ENCODE results near the gene CD79B.

The CD79B gene

GRCh38 chr17:63950940-63951907 lies 19.1 kb upstream of the CD79B start:
- no peak for DNase-seq

- DNase-seq = no peak
Measured at GRCh38 chr17:63949576-63950250, 17.6 kb upstream of the CD79B start.

GRCh38 chr17:63948521-63948920 lies 16.4 kb upstream of the CD79B start:
- DNase-seq = no peak

GRCh38 chr17:63947711-63948330 lies 15.7 kb upstream of the CD79B start:
- DNase-seq = no peak

GRCh38 chr17:63946440-63947363 lies 14.6 kb upstream of the CD79B start:
- peak; percentile 28 to 49 for DNase-seq

GRCh38 chr17:63945784-63946439 lies 13.8 kb upstream of the CD79B start:
- DNase-seq = no peak

- no peak for DNase-seq
Measured at GRCh38 chr17:63944736-63945499, 12.8 kb upstream of the CD79B start.

GRCh38 chr17:63943745-63944144 lies 11.6 kb upstream of the CD79B start:
- DNase-seq = no peak

GRCh38 chr17:63942309-63942985 lies 10.3 kb upstream of the CD79B start:
- no peak for DNase-seq

GRCh38 chr17:63941751-63942150 lies 9.6 kb upstream of the CD79B start:
- no peak for DNase-seq

- no peak for DNase-seq
Measured at GRCh38 chr17:63941162-63941561, 9.0 kb upstream of the CD79B start.

- no peak for DNase-seq
Measured at GRCh38 chr17:63940584-63940983, 8.5 kb upstream of the CD79B start.

- DNase-seq = no peak
Measured at GRCh38 chr17:63939884-63940283, 7.8 kb upstream of the CD79B start.

- DNase-seq = no peak
Measured at GRCh38 chr17:63939401-63939800, 7.3 kb upstream of the CD79B start.

GRCh38 chr17:63937920-63938319 lies 5.8 kb upstream of the CD79B start:
- DNase-seq = no peak

GRCh38 chr17:63937319-63937718 lies 5.2 kb upstream of the CD79B start:
- DNase-seq = no peak

GRCh38 chr17:63934183-63935112 lies 2.3 kb upstream of the CD79B start:
- DNase-seq = peak in 1 of 2 donors; percentile 14

GRCh38 chr17:63933598-63933997 lies 1.5 kb upstream of the CD79B start:
- DNase-seq = no peak

- DNase-seq = no peak
Measured at GRCh38 chr17:63932721-63933120, 590 bp upstream of the CD79B start.

Measured in inflammatory macrophage (primary cell).